Kidney (tissue), 14 donors: ENCODE results near the gene ANKRD44. TPM values are rescaled to one million over a fixed set of nuclear protein-coding genes. Genes with fewer than 3 reads are reported as not detected.

Experiments
- DNase-seq, 5 donors: peaks; one replicate each; pipeline ENCODE4 v3.0.0-alpha.2; 2013 to 2020
- FAIRE-seq: peaks from 2 replicates; lab custom pipeline; 2012; peaks lifted over from hg19 to GRCh38; lab: Jason Lieb, UNC
- H3K27ac ChIP-seq, 2 donors: one replicate each; pipeline ENCODE4 v1.7.0; 2013; ENCODE audit warnings: low read depth in 2 of 2, low read length in 2 of 2, inconsistent platforms in 1 of 2
- H3K27me3 ChIP-seq: one replicate; pipeline ENCODE4 v1.7.1; 2013; ENCODE audit warnings: low read length, inconsistent platforms; ENCODE audit not compliant: control insufficient read depth, insufficient read depth
- H3K36me3 ChIP-seq, 3 donors: one replicate each; pipeline versions ENCODE4 v1.7.0 to v1.7.1; 2013; ENCODE audit warnings: low read length in 3 of 3, control low read depth in 1 of 3, inconsistent platforms in 1 of 3; ENCODE audit not compliant: insufficient read depth in 3 of 3, control insufficient read depth in 2 of 3
- H3K4me1 ChIP-seq, 3 donors: one replicate each; pipeline versions ENCODE4 v1.7.0 to v1.7.1; 2013; ENCODE audit warnings: low read length in 3 of 3, inconsistent platforms in 1 of 3, low read depth in 1 of 3; ENCODE audit not compliant: control insufficient read depth in 2 of 3, insufficient read depth in 2 of 3
- H3K4me3 ChIP-seq, 3 donors: one replicate each; pipeline versions ENCODE4 v1.7.0 to v1.8.1; 2013; ENCODE audit warnings: low read length in 3 of 3, control low read depth in 1 of 3, inconsistent platforms in 1 of 3
- H3K9ac ChIP-seq, 3 donors: one replicate each; pipeline versions ENCODE4 v1.7.0 to v1.7.1; 2013; ENCODE audit warnings: low read length in 3 of 3, control low read depth in 1 of 3, inconsistent platforms in 1 of 3
- H3K9me3 ChIP-seq, 3 donors: one replicate each; pipeline versions ENCODE4 v1.7.0 to v1.7.1; 2013; ENCODE audit warnings: low read length in 3 of 3, control low read depth in 1 of 3, inconsistent platforms in 1 of 3; ENCODE audit not compliant: control insufficient read depth in 2 of 3, insufficient read depth in 1 of 3
- intact Hi-C: fragments of 100-400 bp; cut with DNase I; formaldehyde crosslinking; loops from one replicate; pipeline ENCODE4 v1.11.1; 2022
- polyA plus RNA-seq: library from polyadenylated mRNA; stranded (reverse); fragments of 350-450 nt; fragmentation: Illumina TruSeq; extraction: RNeasy Lipid Tissue Mini Kit (QIAGEN cat#74804); gene quantifications from one replicate; pipeline ENCODE4 v1.2.3, GENCODE V29; 2014; ENCODE audit warnings: low read depth, low replicate concordance; ENCODE audit not compliant: insufficient read depth
- total RNA-seq: library from RNA; stranded (reverse); fragmentation: NEBNext Ultra II Directional; extraction: Animal tissue kit (Norgen Biotek cat#: 25700); gene quantifications from one replicate; pipeline ENCODE4 v1.2.1, GENCODE V29; 2021
- TF ChIP-seq, protein P1 (sequence below): IDR thresholded peaks from 3 replicates; pipeline ENCODE4 v1.5.1; 2012; ENCODE audit warnings: mild to moderate bottlenecking, moderate library complexity, borderline replicate concordance; ENCODE audit not compliant: insufficient read depth; ENCODE audit errors: extremely low read depth
- donor health status: control.
- donor health status: control.
- donor health status: control.
- donor health status: control.
- donor health status: control.
- donor health status: DM: yes; HTN: yes; CAD: no.
- donor health status: Normal renal cell carcinoma (clear cell type).

ANKRD44 gene
- total and polyA plus RNA-seq, 2 donors from 2014 or later: 2.2 to 39.2 TPM

DNA sequence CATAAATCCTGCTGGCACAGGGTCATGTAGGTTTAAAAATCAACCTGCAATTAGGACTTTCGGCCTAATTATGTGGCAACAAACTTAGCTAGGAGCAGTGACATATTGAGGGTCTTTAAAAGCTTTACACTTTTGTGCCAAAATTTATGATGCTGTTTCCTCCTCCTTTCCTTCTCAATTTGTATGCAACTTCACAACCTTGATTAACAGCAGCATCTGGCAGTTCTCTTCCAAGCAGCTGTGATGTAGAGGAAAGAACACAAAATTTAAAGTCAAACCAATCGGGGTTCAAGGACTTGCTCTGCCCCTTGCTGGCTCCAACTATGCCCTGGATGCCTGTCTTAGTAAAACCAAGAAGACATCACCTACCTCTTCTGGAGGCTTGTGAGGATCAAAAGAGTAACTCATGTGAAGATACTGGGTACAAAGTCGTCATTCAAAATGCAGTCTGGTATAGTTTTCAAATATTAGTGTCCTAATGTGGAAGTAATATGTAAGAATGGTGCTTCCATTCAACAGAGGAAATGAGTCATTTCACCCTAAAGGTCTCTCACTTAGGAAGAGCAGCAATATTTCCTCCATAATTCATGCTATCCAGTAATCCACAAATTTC, 94.7 kb downstream of the ANKRD44 start:
- H3K27ac ChIP-seq: peak overlapping the region in 1 of 2 donors; percentile 33
- intact Hi-C loops: no loop called here
- no peaks in the 10 kb centered on the region for H3K27me3 ChIP-seq
- no peak overlapping the region for H3K4me3 ChIP-seq
- TF ChIP-seq, protein P1, sequence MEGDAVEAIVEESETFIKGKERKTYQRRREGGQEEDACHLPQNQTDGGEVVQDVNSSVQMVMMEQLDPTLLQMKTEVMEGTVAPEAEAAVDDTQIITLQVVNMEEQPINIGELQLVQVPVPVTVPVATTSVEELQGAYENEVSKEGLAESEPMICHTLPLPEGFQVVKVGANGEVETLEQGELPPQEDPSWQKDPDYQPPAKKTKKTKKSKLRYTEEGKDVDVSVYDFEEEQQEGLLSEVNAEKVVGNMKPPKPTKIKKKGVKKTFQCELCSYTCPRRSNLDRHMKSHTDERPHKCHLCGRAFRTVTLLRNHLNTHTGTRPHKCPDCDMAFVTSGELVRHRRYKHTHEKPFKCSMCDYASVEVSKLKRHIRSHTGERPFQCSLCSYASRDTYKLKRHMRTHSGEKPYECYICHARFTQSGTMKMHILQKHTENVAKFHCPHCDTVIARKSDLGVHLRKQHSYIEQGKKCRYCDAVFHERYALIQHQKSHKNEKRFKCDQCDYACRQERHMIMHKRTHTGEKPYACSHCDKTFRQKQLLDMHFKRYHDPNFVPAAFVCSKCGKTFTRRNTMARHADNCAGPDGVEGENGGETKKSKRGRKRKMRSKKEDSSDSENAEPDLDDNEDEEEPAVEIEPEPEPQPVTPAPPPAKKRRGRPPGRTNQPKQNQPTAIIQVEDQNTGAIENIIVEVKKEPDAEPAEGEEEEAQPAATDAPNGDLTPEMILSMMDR: no peak
- peaks cover 0 to 4% (median 3%) of the 10 kb centered on the region in 3 donors for H3K4me1 ChIP-seq
- no peaks in the 10 kb centered on the region for H3K9me3 ChIP-seq
- H3K36me3 ChIP-seq: no peaks in the 10 kb centered on the region
- DNase-seq: peak in 1 of 5 donors; percentile 53
- no peak for FAIRE-seq
- no peak overlapping the region for H3K9ac ChIP-seq

DNA sequence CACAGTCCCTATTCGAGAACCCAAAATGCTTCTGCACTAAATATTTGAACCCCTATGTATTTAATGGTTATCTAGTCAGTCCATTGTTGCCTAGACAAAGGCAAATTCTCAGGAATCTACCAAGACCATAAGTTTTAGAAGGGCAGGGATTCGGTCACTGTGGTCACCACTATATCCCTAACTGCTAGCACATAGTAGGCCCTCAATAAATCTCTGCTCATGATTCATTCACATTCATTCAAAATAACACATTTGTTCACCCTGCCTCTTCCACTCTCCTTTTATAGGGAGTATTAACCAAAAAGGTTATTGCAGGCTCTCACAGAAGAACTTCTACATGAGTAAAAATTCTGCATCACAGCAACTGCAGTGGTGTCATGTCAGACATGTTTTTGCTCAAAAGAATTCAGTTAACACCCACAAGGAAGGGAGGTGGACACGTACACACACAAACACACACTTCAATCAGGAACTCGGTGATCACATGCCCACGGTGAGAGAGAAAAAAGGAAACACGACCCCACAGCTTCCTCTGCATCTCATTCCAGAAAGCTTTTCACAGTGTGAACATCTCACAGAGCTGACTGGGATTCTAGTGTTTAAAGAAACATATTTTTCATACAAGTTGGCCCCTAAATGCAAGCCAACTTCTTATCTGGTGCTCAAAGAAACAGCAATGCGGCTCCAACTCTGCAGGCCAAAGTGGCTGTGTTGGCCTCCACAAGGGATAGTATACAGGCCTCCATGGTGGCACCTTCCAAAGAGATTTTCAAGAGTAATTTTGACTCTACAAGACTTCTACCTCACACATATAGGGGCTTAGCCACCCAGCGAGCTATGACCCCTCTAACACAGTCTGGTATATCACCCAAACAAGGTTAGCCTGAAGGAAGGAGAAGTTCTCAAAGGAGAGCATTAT, 98.0 kb downstream of the ANKRD44 start:
- FAIRE-seq: no peak
- TF ChIP-seq, protein P1: no peak
- H3K9me3 ChIP-seq: no peaks in the 10 kb centered on the region
- DNase-seq: peak in 1 of 5 donors; percentile 25
- no peak overlapping the region for H3K4me3 ChIP-seq
- H3K27me3 ChIP-seq: no peaks in the 10 kb centered on the region
- H3K27ac ChIP-seq: no peak overlapping the region
- intact Hi-C loops: no loop called here
- H3K9ac ChIP-seq: no peak overlapping the region
- peaks cover 0 to 4% (median 3%) of the 10 kb centered on the region in 3 donors for H3K4me1 ChIP-seq
- H3K36me3 ChIP-seq: no peaks in the 10 kb centered on the region

DNA sequence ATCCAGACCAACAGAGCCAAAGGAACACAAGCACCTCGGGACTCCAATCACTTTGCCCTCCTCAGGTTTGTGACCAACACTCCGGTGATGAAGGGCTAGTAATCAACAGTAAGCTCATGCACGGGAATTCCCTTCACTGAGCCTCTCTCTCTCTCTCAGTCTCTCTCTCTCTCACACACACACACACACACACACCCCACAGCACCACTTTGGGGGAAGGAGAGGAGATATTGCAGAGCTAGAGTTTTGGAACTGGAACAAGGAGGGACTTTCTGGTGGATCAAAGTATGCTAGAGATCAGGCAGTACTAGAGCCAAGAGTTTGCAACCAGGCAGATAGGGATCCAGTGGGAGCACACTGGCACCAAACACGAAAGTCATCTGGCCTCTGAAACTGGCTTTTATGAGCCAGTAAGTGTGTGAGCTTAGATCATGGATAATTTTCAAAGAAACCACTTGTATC, 98.7 kb downstream of the ANKRD44 start:
- FAIRE-seq (no peak), DNase-seq (no peak)
- Histone ChIP-seq H3K9me3 (no peaks in the 10 kb centered on the region), H3K36me3 (no peaks in the 10 kb centered on the region), H3K4me3 (no peak overlapping the region), H3K4me1 (peaks cover 0 to 6% (median 3%) of the 10 kb centered on the region in 3 donors), H3K9ac (no peak overlapping the region), H3K27ac (no peak overlapping the region), H3K27me3 (no peaks in the 10 kb centered on the region)
- intact Hi-C loops: no loop called here
- TF ChIP-seq, protein P1: no peak
